Measurements from ENCODE around the gene ELOVL2.
"Not testable (repeated sequence)": the region's sequence is repeated elsewhere in the genome, so short reads cannot be mapped to it uniquely, and the experiment has no call there.

ELOVL2 gene

GRCh38 chr6:11043961-11044711, at the start of gene ELOVL2:
Gene ELOVL2 (minus strand): TSS chr6:11044305. CDS start chr6:11044230, 75 bp downstream.
- in situ Hi-C loops (cut with MboI; ENCODE audit: low sequenced_read_pairs): no loop called here

- in situ Hi-C loops (cut with MboI; ENCODE audit: low sequenced_read_pairs): no loop called here
Observed at GRCh38 chr6:11093376-11093625, 49.2 kb upstream of the ELOVL2 start.

GRCh38 chr6:11092668-11093375, 48.7 kb upstream of the ELOVL2 start:
- in situ Hi-C loops (cut with MboI; ENCODE audit: low sequenced_read_pairs): no loop called here

GRCh38 chr6:11091141-11091540, 47.0 kb upstream of the ELOVL2 start:
- in situ Hi-C loops (cut with MboI; ENCODE audit: low sequenced_read_pairs): not testable (repeated sequence)

- in situ Hi-C loops (cut with MboI; ENCODE audit: low sequenced_read_pairs): no loop called here
Observed at GRCh38 chr6:11089695-11090094, 45.6 kb upstream of the ELOVL2 start.

GRCh38 chr6:11087141-11087812, 43.2 kb upstream of the ELOVL2 start:
- in situ Hi-C loops (cut with MboI; ENCODE audit: low sequenced_read_pairs): not testable (repeated sequence)

- in situ Hi-C loops (cut with MboI; ENCODE audit: low sequenced_read_pairs): no loop called here
Observed at GRCh38 chr6:11085758-11086435, 41.8 kb upstream of the ELOVL2 start.

GRCh38 chr6:11083956-11084355, 39.9 kb upstream of the ELOVL2 start:
- in situ Hi-C loops (cut with MboI; ENCODE audit: low sequenced_read_pairs): no loop called here

- in situ Hi-C loops (cut with MboI; ENCODE audit: low sequenced_read_pairs): no loop called here
Observed at GRCh38 chr6:11083491-11083890, 39.4 kb upstream of the ELOVL2 start.

GRCh38 chr6:11080296-11080695, 36.2 kb upstream of the ELOVL2 start:
- in situ Hi-C loops (cut with MboI; ENCODE audit: low sequenced_read_pairs): no loop called here

GRCh38 chr6:11078266-11078665, 34.2 kb upstream of the ELOVL2 start:
- in situ Hi-C loops (cut with MboI; ENCODE audit: low sequenced_read_pairs): no loop called here

GRCh38 chr6:11076540-11076939, 32.4 kb upstream of the ELOVL2 start:
- in situ Hi-C loops (cut with MboI; ENCODE audit: low sequenced_read_pairs): no loop called here

- in situ Hi-C loops (cut with MboI; ENCODE audit: low sequenced_read_pairs): loop anchor here (25.0 kb wide), 1 partner anchor 110 kb away; no protein-coding TSS in a partner anchor
Observed at GRCh38 chr6:11072101-11072500, 28.0 kb upstream of the ELOVL2 start.

GRCh38 chr6:11069760-11070159, 25.7 kb upstream of the ELOVL2 start:
- in situ Hi-C loops (cut with MboI; ENCODE audit: low sequenced_read_pairs): loop anchor here (25.0 kb wide), 1 partner anchor 107 kb away; no protein-coding TSS in a partner anchor

GRCh38 chr6:11067348-11067747, 23.2 kb upstream of the ELOVL2 start:
- in situ Hi-C loops (cut with MboI; ENCODE audit: low sequenced_read_pairs): loop anchor here (25.0 kb wide), 1 partner anchor 105 kb away; no protein-coding TSS in a partner anchor

GRCh38 chr6:11066505-11067347, 22.6 kb upstream of the ELOVL2 start:
- in situ Hi-C loops (cut with MboI; ENCODE audit: low sequenced_read_pairs): loop anchor here (25.0 kb wide), 1 partner anchor 104 kb away; no protein-coding TSS in a partner anchor

GRCh38 chr6:11065436-11066202, 21.5 kb upstream of the ELOVL2 start:
- in situ Hi-C loops (cut with MboI; ENCODE audit: low sequenced_read_pairs): loop anchor here (25.0 kb wide), 1 partner anchor 103 kb away; no protein-coding TSS in a partner anchor

- in situ Hi-C loops (cut with MboI; ENCODE audit: low sequenced_read_pairs): loop anchor here (25.0 kb wide), 1 partner anchor 103 kb away; no protein-coding TSS in a partner anchor
Observed at GRCh38 chr6:11064836-11065235, 20.7 kb upstream of the ELOVL2 start.

GRCh38 chr6:11062715-11063114, 18.6 kb upstream of the ELOVL2 start:
- in situ Hi-C loops (cut with MboI; ENCODE audit: low sequenced_read_pairs): loop anchor here (25.0 kb wide), 1 partner anchor 100 kb away; no protein-coding TSS in a partner anchor

Measured in hTERT RPE-1 (cell line).